OCI-LY7 (cell line): ENCODE measurements around the gene SPDYE2B.
"Not testable (repeated sequence)": the region's sequence is repeated elsewhere in the genome, so short reads cannot be mapped to it uniquely, and the experiment has no call there.

Experiments
- EZH2phosphoT487 ChIP-seq: fragments of 200-600 bp; sonication (generic); IDR thresholded peaks from 2 replicates; pipeline ENCODE4 v1.6.1; 2018; ENCODE audit warnings: low read depth, borderline replicate concordance, mild to moderate bottlenecking, mixed run types, antibody characterized with exemption, low read length, moderate library complexity, mixed read lengths
- TF ChIP-seq, protein P1 (sequence below): fragments of 200-600 bp; sonication (generic); conservative IDR thresholded peaks from 2 replicates; pipeline ENCODE4 v1.5.1; 2014; ENCODE audit warnings: mild to moderate bottlenecking, antibody characterized with exemption, low read length, moderate library complexity, mixed read lengths

GRCh38 chr7:102611675-102612325 lies 38.3 kb upstream of the SPDYE2B start:
- TF ChIP-seq, protein P1, sequence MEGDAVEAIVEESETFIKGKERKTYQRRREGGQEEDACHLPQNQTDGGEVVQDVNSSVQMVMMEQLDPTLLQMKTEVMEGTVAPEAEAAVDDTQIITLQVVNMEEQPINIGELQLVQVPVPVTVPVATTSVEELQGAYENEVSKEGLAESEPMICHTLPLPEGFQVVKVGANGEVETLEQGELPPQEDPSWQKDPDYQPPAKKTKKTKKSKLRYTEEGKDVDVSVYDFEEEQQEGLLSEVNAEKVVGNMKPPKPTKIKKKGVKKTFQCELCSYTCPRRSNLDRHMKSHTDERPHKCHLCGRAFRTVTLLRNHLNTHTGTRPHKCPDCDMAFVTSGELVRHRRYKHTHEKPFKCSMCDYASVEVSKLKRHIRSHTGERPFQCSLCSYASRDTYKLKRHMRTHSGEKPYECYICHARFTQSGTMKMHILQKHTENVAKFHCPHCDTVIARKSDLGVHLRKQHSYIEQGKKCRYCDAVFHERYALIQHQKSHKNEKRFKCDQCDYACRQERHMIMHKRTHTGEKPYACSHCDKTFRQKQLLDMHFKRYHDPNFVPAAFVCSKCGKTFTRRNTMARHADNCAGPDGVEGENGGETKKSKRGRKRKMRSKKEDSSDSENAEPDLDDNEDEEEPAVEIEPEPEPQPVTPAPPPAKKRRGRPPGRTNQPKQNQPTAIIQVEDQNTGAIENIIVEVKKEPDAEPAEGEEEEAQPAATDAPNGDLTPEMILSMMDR: not testable (repeated sequence)
- not testable (repeated sequence) for TF ChIP-seq EZH2phosphoT487
